HG03457 (cell line): ENCODE results near the gene CNOT9.

Experiments used
- ATAC-seq: cut with Tn5 transposase; IDR thresholded peaks from one replicate; pipeline ENCODE4 v1.9.1; 2021; ENCODE audit warnings: moderate number of reproducible peaks; ENCODE audit not compliant: unreplicated experiment

Gene CNOT9

GRCh38 chr2:218577482-218578220 is 9.0 kb downstream of the CNOT9 start:
- no peak for ATAC-seq

DNA sequence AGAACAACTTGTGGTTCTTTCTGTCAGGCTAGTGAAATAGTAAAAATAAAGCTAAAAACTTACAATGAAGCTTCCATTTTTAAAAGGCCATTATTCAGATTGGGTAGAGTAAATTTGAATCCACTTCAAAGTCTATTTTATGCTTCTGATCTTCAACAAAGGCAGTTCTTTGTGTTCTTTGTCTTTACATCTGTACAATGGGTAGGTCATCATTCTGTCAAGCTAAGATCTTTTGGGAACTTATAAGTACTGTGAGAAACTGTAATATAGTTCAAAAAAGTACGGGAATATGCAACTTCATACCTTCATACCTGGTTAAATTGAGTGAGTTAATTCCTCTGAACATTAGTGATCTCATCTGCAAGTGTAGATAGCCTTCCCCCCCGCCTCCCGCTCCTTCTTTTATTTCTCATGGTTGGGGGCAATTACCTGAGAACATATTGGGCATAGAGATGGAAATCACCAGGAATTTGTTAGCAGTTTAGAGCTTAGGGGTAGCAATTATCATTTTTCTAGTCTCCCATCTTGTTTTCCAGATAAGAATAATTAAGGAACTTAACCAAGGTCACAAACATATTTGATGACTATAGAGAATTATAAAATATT is 9.7 kb downstream of the CNOT9 start:
- no peak for ATAC-seq

DNA sequence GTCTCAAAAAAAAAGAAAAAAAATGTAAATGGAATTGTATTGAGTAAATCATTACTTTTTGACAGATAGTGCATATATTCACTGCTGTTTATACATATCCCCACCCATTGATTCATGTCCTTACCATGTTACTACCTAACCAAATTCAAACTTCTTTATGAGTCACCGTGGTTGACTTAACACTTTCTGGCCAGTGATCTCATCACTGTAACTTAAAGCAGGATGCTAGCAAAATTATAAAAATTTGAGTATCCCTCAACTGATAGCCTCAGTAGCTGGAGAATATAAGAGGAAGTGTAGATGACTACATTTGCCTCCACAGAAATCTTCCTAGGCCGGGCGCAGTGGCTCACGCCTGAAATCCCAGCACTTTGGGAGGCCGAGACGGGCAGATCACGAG is 13.4 kb downstream of the CNOT9 start:
- ATAC-seq = peak; percentile 74

GRCh38 chr2:218583983-218584850 is 15.6 kb downstream of the CNOT9 start:
- ATAC-seq = no peak

DNA sequence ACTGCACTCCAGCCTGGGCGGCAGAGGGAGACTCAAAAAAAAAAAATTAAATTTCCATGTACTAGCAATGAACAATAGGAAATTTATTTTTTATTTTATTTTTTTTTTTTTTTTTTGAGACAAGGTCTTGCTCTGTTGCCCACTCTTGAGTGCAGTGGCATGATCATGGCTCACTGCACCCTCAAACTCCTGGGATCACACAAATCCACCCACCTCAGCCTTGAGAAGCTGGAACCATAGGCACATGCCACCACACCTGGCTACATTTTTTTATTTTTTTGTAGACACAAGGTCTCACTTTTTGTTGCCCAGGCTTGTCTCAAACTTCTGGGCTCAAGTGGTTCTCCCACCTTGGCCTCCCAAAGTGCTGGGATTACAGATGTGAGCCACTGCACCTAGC is 16.9 kb downstream of the CNOT9 start:
- ATAC-seq = no peak

DNA sequence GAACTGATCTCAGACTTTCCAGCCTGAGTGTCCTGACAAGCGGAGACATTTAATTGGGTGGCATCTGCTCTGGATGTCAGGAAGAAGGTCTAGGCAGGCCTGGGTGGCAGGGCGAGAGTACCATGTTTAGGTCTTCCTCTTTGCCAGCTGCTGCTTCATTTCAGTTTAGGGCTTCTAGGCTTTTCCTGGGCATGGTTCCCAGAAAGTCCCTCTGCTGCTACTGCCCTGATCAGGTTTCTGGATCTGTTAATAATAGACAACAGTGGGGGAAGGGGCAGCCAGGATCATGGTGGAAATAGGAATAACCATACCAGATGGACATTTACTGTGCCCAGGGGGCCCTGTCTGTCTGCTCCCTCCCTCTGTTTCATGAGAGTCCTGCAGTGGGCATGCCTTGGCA is 36.8 kb downstream of the CNOT9 start:
- no peak for ATAC-seq

- ATAC-seq = no peak
These were observed 38.9 kb downstream of the CNOT9 start, which contains the start of gene PLCD4 for GRCh38 chr2:218607436-218608115. Gene PLCD4, plus strand, starts transcription at chr2:218607899. Its CDS starts 7,841 bp downstream, at chr2:218615740.

- ATAC-seq = no peak
These were observed 47.3 kb downstream of the CNOT9 start for GRCh38 chr2:218615868-218616315.

- ATAC-seq = no peak
These were observed 49.6 kb downstream of the CNOT9 start for GRCh38 chr2:218618102-218618860.

GRCh38 chr2:218621007-218621406 is 52.4 kb downstream of the CNOT9 start:
- ATAC-seq = no peak

DNA sequence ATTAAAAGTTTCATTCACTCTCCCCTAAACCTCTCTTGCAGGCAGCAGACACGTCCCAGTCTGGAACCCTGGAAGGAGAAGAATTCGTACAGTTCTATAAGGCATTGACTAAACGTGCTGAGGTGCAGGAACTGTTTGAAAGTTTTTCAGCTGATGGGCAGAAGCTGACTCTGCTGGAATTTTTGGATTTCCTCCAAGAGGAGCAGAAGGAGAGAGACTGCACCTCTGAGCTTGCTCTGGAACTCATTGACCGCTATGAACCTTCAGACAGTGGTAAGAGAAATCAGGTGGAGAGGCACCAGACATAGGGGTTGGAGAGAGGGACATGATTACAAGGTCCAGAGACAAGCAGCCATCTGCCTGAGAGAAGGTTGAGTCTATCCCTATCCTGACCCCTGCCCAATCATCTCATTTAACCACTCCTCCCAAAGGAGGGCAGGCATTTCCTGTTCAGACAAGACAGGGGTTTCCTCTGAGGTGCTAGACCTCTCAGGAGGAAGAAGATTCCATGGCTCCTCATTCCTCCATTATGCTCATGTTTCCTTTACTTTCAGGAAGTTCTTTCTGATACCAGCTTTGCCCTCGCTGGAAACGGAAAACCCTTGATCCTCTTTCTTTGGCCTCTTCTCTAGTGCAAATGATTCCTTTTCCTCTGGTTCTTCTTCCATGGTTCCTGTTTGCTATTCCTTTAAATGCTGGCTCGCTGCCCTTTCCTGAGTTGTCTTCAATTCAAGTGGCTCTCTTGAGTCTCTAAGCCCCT is 54.1 kb downstream of the CNOT9 start:
- no peak for ATAC-seq

GRCh38 chr2:218623366-218623705 is 54.7 kb downstream of the CNOT9 start:
- no peak for ATAC-seq

- ATAC-seq = no peak
These were observed 57.7 kb downstream of the CNOT9 start for GRCh38 chr2:218626369-218626768.

DNA sequence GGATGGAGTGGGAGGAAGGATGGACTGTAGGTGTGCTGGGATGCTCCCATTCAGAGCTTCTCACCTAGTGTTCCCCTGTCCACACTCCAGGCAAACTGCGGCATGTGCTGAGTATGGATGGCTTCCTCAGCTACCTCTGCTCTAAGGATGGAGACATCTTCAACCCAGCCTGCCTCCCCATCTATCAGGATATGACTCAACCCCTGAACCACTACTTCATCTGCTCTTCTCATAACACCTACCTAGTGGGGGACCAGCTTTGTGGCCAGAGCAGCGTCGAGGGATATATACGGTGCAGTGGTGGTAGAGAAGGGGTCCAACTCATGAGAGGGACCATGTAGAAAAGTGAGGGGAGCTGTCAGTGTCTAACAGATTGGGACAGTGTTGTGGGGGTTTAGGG is 59.3 kb downstream of the CNOT9 start:
- no peak for ATAC-seq

- no peak for ATAC-seq
These were observed 63.2 kb downstream of the CNOT9 start for GRCh38 chr2:218631837-218632236.

DNA sequence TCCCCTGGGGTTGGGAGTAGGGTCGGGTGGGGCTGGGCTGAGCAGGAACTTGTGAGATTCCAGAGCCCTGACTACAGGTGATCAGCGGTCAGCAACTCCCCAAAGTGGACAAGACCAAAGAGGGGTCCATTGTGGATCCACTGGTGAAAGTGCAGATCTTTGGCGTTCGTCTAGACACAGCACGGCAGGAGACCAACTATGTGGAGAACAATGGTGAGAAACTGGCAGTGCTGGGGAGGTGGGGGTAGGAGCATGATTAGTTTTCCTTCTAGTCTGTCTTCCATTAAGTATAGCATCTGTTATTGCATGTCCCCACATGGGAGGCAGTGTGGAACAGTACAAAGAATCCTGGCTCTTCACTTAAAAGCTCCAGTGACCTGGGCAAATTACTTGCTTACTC is 67.1 kb downstream of the CNOT9 start:
- ATAC-seq = no peak

- no peak for ATAC-seq
These were observed 69.7 kb downstream of the CNOT9 start for GRCh38 chr2:218638372-218638771.

DNA sequence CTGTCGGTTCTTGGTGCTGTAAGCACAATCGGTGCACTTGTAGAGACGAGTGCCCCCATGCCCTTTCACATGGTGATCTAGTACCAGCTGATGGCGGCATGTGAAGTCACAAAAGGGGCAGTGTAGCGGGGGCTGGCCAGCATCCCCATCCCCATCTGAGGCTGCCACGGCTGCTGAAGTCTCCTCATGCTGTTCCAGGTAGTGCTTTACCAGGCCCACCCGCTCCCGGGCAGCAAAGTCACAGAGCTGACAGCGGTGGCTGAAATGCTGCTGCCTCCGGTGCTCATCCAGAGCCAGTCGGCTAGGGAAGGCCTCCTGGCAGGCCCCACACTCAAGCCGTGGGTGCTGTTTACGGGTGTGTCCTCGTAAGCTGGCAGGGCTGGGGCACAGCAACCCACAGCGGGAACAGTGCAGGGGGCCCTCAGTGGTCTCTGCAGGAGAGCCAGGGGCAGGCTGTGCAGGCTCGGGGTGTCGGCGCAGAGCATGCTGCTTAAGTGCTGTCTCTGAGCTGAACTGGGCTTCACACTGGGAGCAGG is 73.5 kb downstream of the CNOT9 start:
- no peak for ATAC-seq

DNA sequence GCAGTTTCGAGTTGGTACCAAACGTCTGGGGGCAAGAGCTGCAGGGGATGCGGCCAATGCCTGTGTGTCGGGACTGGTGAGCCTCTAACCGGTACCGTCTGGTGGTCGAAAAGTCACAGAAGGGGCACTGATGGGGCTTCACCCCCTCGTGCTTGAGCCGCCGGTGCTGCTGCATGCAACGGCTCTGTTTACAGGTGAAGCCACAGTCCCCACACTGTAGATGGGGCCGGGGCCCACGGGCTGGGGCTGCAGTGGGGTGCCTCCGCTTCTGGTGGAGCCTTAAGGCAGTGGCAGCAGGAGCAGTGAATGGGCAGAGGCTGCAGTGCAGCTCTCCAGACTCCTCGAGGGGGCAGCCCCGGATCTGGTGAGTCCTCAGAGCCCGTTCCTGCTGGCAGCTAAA is 74.1 kb downstream of the CNOT9 start:
- no peak for ATAC-seq
